GM18909 (cell line): ENCODE measurements around the gene IPO9.
"Not testable (repeated sequence)": the region's sequence is repeated elsewhere in the genome, so short reads cannot be mapped to it uniquely, and the experiment has no call there.

ENCODE experiments used
- ATAC-seq: cut with Tn5 transposase; IDR thresholded peaks from one replicate; pipeline ENCODE4 v1.9.1; 2021; ENCODE audit warnings: mild to moderate bottlenecking; ENCODE audit not compliant: unreplicated experiment, poor library complexity

Gene IPO9

DNA sequence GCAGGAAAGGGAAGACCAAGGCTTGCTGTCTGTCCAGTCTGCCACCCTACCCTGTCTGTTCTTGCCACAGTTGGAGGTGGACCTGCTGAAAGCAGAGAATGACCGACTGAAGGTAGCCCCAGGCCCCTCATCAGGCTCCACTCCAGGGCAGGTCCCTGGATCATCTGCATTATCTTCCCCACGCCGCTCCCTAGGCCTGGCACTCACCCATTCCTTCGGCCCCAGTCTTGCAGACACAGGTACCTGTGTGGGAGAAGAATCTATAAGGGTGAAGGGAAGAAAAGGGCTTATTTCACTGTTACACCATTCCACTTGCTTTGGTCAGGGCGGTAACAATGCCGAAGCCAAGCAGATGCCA is 20.3 kb upstream of the IPO9 start:
- no peak for ATAC-seq

DNA sequence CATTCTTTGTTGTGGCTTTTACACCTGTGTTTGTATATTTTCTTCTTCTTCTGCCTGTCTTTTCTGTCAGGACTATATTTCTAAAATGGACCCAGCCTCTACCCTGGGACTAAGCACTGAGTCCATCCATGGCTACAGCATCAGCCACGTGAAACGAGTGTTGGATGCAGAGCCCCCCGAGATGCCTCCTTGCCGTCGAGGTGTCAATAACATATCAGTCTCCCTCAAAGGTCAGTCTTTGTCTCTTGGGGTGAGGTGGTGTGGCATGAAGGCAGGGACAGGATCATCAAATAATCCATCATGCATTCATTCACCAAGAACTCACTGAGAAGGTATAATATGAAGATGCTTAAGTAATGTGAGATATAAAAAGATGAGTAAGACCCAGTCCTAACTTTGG is 19.1 kb upstream of the IPO9 start:
- no peak for ATAC-seq

DNA sequence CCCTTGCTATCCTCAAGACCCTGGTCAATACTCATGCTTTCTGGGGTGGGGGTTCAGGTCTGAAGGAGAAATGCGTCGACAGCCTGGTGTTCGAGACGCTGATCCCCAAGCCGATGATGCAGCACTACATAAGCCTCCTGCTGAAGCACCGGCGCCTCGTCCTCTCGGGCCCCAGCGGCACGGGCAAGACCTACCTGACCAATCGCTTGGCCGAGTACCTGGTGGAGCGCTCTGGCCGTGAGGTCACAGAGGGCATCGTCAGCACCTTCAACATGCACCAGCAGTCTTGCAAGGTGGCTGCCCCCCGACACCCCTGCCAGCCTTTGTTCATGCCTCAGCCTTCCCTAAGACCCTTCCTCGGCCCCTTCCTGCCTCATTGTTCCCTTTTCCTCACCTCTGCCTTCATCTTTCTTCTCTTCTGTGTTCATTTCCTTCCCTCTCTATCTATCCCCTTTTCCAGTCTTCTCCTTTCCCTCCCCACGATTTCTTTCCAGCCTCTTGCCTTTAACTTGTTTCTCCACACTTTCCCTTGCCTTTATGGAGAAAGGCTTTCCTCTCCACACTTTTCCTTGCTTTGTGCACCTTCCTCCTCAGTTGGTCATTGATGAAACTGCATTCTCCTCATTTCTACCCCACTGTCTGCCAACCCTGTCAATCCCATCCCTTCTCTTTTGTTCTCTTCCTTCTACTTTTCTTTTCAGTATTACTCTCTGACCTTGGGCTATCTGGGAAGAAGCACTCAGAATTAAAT is 18.3 kb upstream of the IPO9 start:
- no peak for ATAC-seq

DNA sequence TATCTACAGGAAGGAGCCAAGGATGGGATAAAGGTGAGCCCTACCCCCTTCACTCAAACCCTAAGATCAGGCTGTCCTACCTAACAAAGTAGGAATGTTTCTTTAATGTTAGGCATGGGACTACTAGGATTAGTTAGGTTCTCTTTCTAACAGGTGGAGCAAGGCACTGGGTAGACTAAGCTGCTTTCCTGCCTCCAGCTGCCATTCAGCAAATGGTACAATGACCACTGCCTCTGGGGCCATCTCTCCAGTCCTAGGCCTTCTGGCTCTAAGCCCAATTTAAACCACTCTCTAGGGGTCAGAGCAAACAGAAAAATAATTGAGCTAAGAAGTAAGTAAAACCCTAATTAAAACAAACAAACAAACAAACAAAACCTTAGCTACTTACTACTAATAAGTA is 15.7 kb upstream of the IPO9 start:
- no peak for ATAC-seq

DNA sequence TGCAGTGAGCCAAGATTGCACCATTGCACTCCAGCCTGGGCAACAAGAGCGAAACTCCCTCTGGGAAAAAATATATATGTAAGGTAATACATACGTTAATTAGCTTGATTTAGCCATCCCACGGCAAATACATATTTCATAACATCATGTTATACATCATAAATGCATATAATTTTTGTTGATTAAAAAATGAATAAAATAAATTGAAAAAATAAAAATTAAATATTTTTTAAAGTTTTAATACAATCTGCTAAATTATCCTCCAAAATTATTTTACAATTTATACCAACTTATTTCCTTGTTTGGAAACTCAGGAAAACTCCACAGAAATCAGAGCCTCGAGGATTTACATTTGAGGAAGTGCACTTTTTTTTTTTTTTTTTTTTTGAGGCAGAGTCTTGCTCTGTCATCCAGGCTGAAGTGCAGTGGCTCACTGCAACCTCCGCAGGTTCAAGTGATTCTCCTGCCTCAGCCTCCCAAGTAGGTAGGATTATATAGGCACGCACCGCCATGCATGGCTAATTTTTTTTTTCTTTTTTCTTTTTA is 12.6 kb upstream of the IPO9 start:
- no peak for ATAC-seq

DNA sequence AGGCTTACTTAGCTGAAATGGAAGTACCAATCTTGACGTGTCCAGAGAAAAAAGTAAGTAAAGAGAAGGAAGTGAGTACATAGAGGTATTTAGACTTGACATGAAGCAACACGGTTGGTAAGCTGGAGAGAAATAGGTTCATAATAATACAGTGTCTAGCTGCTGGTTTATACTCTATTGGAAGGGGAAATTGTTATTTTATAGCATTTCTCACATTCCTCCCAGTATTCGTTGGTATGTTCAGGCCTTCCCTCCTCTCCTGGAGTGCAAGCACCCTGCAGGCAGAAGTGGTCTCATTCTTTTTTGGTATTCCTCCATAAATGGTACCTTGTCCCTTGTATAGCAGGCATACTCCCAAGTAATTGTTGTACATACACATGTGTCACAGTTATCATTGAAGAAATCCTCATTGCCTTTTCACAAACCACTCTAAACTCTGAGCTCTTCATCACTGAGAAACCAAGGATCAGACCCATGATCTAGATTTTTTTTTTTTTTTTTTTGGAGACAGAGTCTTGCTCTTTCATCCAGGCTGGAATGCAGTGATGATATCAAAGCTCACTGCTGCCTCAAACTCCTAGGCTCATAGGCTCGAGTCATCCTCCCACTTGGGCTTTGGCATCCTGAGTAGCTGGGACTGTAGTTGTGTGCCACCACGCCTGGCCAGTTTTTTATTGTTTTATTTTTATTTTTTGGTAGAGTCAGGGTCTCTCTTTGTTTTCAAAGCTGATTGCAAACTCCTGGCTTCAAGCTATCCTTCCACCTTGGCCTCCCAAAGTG is 9.8 kb upstream of the IPO9 start:
- no peak for ATAC-seq

DNA sequence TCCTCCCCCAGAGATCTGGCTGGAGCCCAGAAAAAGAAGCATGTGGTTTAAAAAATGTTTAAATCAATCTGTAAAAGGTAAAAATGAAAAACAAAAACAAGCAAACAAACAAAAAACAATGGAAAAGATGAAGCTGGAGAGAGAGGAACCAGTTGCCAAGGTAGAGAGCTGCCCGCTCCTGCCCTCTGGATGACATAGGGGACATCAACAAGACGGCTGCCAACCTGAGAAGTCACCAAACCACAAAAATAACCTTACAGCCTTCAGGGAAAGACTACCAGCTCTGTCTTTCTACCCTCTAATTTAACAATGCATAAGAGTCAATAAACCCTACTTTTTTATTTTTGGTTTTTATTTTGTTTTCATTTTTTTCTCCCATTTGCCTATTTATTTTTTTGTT is 8.5 kb upstream of the IPO9 start:
- no peak for ATAC-seq

DNA sequence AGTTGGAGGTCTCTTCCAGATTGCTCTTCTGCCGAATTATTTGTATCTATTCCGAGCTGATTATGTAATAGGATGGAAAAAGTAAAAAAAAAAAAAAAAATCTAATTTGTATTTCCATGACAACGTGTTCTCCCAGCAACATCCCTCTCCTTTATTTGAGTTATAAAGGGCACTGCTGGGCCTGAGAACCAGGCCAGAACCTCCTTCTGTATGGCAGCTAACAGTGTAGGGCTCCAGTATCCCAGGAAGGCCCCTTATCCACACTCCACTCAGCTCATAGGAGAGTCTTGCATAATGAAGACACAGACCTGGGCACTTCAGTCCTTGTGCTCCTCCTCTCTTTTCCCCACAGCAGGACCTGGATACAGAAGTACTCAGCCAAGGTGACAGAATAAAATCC is 3.7 kb upstream of the IPO9 start:
- no peak for ATAC-seq

DNA sequence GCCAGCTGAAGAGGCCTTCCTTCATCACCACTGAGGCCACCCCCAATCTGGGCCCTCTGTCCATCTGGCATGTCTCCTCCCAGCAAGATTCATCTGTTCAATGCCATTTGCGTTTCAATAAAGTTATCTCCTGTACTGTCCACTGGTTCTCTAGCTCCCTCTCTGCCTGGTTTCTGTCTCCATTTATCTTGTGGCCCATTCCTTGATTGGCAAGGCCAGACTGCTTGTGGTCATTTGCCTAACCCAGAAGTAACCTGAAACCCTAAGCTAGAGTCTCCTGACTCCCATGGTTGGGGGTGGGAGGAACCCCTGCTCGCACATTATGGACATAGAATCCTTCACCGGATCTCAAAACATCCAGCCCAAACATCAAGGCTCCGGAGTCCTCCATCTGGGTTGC is 2.1 kb upstream of the IPO9 start:
- ATAC-seq: no peak

DNA sequence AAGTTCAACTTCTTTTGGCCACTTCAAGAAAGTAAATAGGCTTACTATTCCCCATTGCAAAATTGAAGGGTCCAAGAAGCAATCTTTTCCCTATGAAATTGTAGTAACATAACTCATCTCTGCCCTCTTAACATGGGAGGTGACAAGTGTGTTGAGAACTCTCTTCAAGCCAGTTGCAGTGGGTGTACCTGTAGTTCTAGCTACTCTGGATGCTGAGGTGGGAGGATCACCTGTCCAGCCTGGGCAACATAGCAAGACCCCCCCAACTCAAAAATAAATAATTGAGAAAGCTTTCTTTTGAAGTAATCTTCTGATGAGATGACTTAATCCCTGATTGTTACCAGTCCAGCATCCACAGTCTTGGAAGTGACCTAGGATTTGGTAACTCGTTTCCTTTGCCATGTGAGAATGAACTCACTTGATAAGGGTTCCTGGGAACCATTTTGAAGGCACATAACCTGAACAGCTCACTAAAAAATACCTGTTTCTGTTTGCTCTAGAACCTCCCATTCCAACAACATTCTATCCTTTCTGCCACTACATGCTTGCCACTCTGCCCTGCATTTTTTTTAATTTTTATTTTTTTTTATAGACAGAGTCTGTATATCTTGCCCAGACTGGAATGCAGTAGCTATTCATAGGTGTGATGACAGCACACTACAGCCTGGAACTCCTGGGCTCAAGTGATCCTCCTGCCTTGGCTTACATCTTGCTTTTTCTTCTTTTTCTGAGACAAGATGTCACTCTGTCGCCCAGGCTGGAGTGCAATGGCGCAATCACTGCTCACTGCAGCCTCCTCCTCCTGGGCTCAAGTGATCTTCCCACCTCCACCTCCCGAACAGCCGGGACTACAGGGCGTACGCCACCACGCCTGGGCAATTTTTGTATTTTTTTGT is 1.4 kb upstream of the IPO9 start:
- no peak for ATAC-seq

DNA sequence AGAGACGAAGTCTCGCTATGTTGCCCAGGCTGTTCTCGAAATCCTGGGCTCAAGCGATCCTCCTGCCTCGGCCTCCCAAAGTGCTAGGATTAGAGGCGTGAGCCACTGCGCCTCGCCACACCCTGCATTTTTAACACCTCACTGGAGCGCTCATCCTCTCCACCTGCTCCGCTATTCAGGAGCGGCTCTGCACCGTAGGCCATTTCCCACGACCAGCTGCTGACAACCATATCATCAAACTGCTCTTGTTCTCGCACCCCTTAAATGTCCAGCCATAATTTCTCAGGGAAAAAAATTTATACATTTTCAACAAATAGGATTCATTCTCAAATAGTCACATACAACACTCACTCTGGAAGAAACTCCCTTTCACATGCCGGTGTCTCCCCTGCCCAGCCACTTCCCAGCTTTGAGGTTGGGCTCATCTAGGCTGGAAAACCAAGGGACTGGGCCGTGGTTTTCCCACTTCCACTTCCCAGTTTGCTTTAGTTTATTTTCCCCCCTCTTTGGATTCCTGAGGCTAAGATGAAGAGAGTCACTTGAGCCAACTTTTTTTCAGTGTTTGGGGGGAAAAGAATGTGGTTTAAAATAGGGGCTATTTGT is 639 bp upstream of the IPO9 start:
- no peak for ATAC-seq

DNA sequence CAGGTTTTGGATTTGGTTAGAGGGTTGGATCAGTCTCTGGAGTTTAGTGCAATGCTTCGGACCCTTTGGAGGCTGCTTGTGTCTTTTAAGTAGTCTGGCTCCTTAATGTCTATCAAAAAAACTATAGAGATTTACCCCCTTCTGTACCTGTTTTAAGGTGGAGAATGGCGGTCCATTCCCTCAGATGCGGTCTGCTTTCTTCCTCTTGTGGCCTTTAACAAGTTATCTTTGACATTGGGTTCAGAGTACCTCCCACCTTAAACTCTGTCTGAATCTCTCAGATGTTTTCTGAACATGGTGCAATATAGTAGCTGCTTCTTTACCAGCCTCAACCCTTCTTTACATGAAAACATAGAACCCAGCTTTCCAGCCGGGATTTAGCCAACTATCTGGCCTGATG is 2.4 kb downstream of the IPO9 start:
- no peak for ATAC-seq

DNA sequence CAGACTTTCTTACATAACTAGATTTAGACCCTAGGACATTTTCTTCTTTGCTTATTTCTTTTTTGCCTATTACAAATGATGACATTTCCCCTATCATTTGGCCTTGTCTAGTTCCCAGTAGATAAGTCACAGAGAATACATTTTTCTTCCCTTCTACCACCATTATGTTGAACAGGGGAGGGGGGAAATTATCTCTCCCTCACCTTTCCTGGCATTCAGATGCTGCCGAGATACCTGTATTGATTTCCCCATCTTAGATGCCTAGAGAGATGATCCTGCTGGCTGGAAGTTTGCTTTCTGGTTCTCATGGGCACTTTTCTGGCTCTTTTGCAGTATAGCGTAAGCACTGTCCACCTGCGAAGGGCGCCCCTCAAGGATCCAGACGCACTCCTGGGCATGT is 5.7 kb downstream of the IPO9 start:
- ATAC-seq: no peak

DNA sequence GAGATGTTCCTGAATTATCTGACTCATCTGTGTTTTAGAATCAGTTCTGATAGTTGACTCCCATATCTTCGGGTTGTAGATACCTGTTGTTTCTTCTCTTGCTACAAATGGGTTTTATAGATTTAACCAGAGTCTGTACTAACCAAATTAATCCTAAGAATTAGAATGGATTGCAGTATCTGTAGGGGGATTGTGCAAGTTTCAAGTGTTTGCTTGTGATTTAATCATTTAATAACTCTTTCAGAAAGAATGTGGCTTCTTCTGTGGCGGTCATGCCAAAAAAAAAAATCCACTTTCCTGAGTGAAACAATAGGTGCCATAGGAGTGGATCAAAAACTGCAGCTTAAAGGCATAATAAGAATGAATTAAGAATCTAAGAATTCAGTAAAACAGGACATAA is 9.4 kb downstream of the IPO9 start:
- no peak for ATAC-seq

DNA sequence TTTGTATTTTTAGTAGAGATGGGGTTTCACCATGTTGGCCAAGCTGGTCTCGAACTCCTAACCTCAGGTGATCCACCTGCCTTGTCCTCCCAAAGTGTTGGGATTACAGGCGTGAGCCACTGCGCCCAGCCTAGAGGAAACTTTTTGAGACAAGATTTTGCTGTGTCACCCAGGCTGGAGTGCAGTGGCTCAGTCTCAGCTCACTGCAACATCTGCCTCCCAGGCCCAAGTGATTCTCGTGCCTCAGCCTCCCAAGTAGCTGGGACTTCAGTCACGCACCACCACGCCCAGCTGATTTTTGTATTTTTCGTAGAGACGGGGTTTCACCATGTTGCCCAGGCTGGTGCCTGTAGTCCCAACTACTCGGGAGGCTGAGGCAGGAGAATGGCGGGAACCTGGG is 10.1 kb downstream of the IPO9 start:
- not testable (repeated sequence) for ATAC-seq

DNA sequence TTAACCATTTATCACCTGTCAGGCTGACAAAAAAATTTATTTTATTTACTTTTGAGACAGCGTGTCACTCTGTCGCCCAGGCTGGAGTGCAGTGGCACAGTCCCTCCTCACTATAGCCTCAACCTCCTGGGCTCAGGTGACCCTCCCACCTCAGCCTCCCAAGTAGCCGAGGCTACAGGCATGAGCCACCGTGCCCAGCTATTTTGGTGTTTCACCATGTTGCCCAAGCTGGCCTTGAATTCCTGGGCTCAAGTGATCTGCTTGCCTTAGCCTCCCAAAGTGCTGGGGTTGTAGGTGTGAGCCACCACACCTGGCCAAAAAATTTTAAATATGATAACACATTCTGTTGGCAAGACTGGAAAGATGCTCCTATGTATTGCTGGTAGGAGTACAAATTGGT is 11.1 kb downstream of the IPO9 start:
- ATAC-seq: no peak

DNA sequence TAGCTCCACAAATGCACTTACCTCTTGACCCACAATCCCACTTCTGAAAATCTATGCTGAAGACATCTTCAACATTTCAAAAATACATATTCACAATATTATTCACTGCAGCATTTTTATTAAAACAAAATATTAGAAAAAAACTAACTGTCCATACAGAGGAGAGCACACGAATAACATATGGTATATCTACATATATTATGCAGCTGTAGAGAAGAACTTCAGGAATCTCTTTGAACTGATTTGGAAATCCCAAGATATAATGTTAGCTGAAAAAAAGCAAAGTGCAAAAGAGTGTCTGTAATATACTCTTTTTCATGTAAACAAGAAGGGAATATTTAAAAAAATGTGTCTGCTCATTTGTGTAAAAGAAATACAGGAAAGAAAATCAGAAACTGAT is 11.5 kb downstream of the IPO9 start:
- ATAC-seq: no peak

DNA sequence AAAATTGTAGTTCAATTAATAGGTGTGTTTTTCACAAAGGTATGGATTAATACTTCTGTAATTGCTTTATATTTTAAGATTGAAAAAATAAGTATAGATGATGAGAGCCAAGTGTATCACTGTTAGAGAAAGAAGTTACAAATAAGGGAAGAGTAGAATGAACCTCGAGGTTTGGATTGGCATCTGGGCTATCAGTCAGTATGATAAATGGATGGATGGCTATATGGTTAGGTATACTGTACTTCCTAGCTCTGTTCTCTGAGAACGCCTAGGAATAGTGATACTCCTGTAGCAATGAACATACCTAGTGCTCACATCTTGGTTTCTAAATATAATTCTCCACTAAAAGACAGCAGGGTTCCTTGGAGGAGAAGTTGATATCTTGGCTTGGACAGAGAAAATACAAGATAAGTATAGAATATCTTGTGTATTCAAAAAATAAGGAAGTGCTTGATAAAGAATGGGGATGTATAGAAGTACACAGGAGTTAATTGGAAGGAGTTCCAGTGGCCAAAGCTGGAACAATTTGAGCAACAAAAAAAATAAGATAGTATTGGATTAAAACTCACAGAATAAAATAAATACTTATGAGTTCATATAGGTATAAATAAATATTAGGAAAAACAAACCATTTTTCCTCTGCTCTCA is 12.4 kb downstream of the IPO9 start:
- ATAC-seq: no peak

DNA sequence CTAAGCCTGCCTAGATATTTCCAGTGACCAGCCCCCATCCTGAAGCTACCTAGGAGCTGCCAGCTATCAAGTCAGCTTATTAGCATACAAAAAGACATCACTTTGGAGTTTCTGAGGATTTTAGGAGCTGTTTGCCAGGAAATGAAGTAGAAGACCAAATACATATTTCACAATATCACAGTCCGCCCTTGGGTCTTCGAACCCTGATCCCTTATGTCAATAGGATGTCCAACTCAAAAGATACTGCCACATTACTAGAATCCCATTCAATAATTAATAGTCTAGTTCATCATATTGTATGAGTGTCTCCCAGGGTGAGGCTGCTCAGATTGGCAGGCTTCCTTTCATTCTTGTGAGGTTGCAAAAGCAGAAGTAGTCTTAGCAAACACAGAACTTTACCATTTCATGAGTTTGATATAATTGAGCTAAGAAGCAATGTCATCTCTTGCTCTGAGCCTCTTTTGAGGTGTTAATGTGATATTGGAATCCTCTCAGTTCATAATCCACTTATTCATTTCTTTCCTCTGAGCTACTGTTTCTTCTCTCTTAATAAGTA is 13.6 kb downstream of the IPO9 start:
- no peak for ATAC-seq
